ENCODE measurements around the gene NUMB. TPM values are rescaled to one million over a fixed set of nuclear protein-coding genes. Genes with fewer than 3 reads are reported as not detected.

NUMB gene
- total RNA-seq (10 to 100 TPM; 35.4 to 70.6 (median 67.6) TPM), polyA plus RNA-seq (10 to 100 TPM; 32.9 to 78.2 TPM)
- long read RNA-seq, donor 1, transcript NUMB-208 (7 exons, 1,740 nt): minor isoform, 5 of 72 reads
- long read RNA-seq, donor 1, transcript NUMB-226 (5 exons, 847 nt): major isoform, 8 of 72 reads
- long read RNA-seq, donor 1, partial matches to known transcripts: 12 of 72 reads
- long read RNA-seq, donor 1, other reads (novel, unspliced or antisense): 39 of 72 reads
- long read RNA-seq, donor 2, full-length matches to known transcripts: 12 of 12 reads
- long read RNA-seq, donor 2, partial matches to known transcripts: 0 of 12 reads
- long read RNA-seq, donor 2, other reads (novel, unspliced or antisense): 0 of 12 reads
- long read RNA-seq, donor 3, transcript NUMB-211 (11 exons, 3,607 nt): major isoform, 24 of 121 reads
- long read RNA-seq, donor 3, transcript NUMB-215 (12 exons, 3,037 nt): minor isoform, 23 of 121 reads
- long read RNA-seq, donor 3, partial matches to known transcripts: 2 of 121 reads
- long read RNA-seq, donor 3, other reads (novel, unspliced or antisense): 69 of 121 reads

GRCh38 chr14:73458183-73458976 lies at the start of gene NUMB:
Gene NUMB, minus strand, starts transcription at chr14:73458546. Its CDS starts 102,795 bp downstream, at chr14:73355751.
- peak; percentile 96 to 99 (median 97) for DNase-seq
- no peaks in the 10 kb centered on the region for H3K36me3 ChIP-seq
- intact Hi-C loops (cut with DNase I): no loop called here
- TF ChIP-seq CTCF (IDR thresholded peaks at IDR 0.05): peak in 2 of 3 donors; percentile 19 to 34
- no peak for TF ChIP-seq EP300 (IDR thresholded peaks at IDR 0.05)
- peak; percentile 64 for TF ChIP-seq POLR2A (IDR thresholded peaks at IDR 0.05)
- H3K9me3 ChIP-seq: no peaks in the 10 kb centered on the region
- peak within 1 kb of the TSS; percentile 71 to 72 for H3K27ac ChIP-seq
- H3K4me3 ChIP-seq: peak within 1 kb of the TSS; percentile 87
- no peaks in the 10 kb centered on the region for H3K27me3 ChIP-seq
- H3K4me1 ChIP-seq (ENCODE audit: insufficient read depth): peaks cover 13% of the 10 kb centered on the region
- 0 to 1% (median 1%) methylated on average over 37 to 60 of the region's 60 CpGs for WGBS, 3 donors

DNA sequence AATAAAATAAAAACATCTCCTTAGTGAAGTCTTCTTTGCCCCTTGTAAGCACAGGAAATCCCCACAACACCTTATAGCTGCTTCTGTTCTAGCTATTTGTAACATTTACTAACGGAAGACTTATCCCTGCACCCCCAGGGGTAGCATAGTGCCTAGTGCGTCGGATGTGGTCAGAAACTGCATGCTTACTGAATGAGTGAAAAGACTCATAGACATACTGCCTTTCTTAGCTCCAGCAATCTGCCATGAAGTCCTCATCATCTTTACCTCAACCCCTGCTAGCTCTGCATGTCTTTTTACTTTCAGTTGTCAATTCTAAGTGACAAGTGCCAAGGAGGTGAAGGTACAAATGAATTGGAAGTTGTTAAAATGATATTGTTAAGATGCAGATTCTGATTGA lies 45.3 kb upstream of the NUMB start:
- H3K9me3 ChIP-seq: no peaks in the 10 kb centered on the region
- no peaks in the 10 kb centered on the region for H3K36me3 ChIP-seq
- no peak overlapping the region for H3K27ac ChIP-seq
- DNase-seq: no peak
- TF ChIP-seq CTCF (IDR thresholded peaks at IDR 0.05) (no peak), POLR2A (IDR thresholded peaks at IDR 0.05) (no peak), EP300 (IDR thresholded peaks at IDR 0.05) (no peak)
- H3K27me3 ChIP-seq: no peaks in the 10 kb centered on the region
- H3K4me3 ChIP-seq: no peak overlapping the region
- no peaks in the 10 kb centered on the region for H3K4me1 ChIP-seq (ENCODE audit: insufficient read depth)
- 91 to 93% (median 91%) methylated on average over 3 of the region's 3 CpGs for WGBS, 3 donors
- intact Hi-C loops (cut with DNase I): no loop called here

- 89 to 93% (median 91%) methylated on average over 11 of the region's 11 CpGs for WGBS, 3 donors
- peak in 1 of 5 donors; percentile 29 for DNase-seq
- intact Hi-C loops (cut with DNase I): no loop called here
These were observed 43.8 kb upstream of the NUMB start for GRCh38 chr14:73502017-73502619.

More at GRCh38 chr14:73502017-73502619, 43.8 kb upstream of the NUMB start:
- H3K4me3 ChIP-seq: no peak overlapping the region
- H3K36me3 ChIP-seq: no peaks in the 10 kb centered on the region
- H3K9me3 ChIP-seq: no peaks in the 10 kb centered on the region
- no peak overlapping the region for H3K27ac ChIP-seq
- H3K27me3 ChIP-seq: no peaks in the 10 kb centered on the region
- TF ChIP-seq POLR2A (IDR thresholded peaks at IDR 0.05): no peak
- no peak for TF ChIP-seq CTCF (IDR thresholded peaks at IDR 0.05)
- TF ChIP-seq EP300 (IDR thresholded peaks at IDR 0.05): no peak
- no peaks in the 10 kb centered on the region for H3K4me1 ChIP-seq (ENCODE audit: insufficient read depth)
